RWPE1 (cell line): Measurements from ENCODE around the gene CDK19.

Experiments used
- CTCF ChIA-PET: fragments of 350-600 bp; sonication (Branson Sonifier 250); formaldehyde crosslinking; extraction: SDS; loops from one replicate; lab custom pipeline; 2021; lab: Yijun Ruan, JAX
- POLR2A ChIA-PET: fragments of 400-600 bp; formaldehyde crosslinking; extraction: SDS; loops from one replicate; lab custom pipeline; 2020; ENCODE audit warnings: antibody characterized with exemption; ENCODE audit not compliant: low non-redundant PET; lab: Yijun Ruan, JAX
- DNase-seq: peaks from one replicate; pipeline ENCODE4 v3.0.0; 2012; ENCODE audit warnings: low spot score
- H3K27ac ChIP-seq: fragments of 450-650 bp; 2 replicates; pipeline ENCODE4 v1.5.1; 2017
- TF ChIP-seq, protein P1 (sequence below): fragments of 450-650 bp; conservative IDR thresholded peaks from 2 replicates; pipeline ENCODE4 v1.5.1; 2017; ENCODE audit warnings: low read depth, mild to moderate bottlenecking

The CDK19 gene

DNA sequence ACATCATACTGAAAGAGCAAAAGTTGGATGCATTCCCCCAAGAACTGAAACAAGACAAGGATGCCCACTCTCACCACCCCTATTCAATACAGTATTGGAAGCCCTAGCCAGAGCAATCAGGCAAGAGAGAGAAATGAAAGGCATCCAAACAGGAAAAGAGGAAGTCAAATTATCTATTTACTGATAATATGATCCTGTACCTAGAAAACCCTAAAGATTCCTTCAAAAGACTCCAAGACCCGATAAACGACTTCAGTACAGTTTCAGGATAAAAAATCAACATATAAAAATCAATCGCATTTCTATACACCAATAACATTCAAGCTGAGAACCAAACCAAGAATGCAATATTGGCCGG is 14.5 kb downstream of the CDK19 start:
- ChIA-PET POLR2A (no interaction called here), CTCF (interaction anchor here (0.7 kb wide), 2 partner anchors 64 to 272 kb away, joined by 3 read pairs; no protein-coding TSS in a partner anchor)
- H3K27ac ChIP-seq, result no peak overlapping the region
- no peak for DNase-seq
- TF ChIP-seq, protein P1, sequence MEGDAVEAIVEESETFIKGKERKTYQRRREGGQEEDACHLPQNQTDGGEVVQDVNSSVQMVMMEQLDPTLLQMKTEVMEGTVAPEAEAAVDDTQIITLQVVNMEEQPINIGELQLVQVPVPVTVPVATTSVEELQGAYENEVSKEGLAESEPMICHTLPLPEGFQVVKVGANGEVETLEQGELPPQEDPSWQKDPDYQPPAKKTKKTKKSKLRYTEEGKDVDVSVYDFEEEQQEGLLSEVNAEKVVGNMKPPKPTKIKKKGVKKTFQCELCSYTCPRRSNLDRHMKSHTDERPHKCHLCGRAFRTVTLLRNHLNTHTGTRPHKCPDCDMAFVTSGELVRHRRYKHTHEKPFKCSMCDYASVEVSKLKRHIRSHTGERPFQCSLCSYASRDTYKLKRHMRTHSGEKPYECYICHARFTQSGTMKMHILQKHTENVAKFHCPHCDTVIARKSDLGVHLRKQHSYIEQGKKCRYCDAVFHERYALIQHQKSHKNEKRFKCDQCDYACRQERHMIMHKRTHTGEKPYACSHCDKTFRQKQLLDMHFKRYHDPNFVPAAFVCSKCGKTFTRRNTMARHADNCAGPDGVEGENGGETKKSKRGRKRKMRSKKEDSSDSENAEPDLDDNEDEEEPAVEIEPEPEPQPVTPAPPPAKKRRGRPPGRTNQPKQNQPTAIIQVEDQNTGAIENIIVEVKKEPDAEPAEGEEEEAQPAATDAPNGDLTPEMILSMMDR, result no peak

DNA sequence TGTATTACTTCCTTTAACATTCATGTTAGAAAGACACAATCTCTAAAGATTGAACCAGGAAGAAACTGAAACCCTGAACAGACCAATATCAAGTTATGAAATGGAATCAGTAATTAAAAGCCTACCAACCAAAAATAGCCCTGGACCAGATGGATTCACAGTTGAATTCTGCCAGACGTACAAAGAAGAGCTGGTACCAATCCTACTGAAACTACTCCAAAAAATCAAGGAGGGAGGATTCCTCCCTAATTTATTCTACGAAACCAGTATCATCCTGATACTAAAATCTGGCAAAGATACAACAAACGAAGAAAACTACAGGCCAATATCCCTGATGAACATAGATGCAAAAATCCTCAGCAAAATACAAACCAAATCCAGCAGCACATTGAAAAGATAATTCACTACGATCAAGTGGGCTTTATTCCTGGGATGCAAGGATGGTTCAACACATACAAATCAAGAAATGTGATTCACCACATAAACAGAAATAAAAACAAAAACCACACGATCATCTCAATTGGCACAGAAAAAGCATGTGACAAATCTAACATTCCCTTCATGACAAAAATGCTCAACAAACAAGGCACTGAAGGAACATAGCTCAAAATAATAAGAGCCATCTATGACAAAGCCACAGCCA is 15.0 kb downstream of the CDK19 start:
- no peak overlapping the region for H3K27ac ChIP-seq
- ChIA-PET CTCF (no interaction called here), POLR2A (no interaction called here)
- DNase-seq, result no peak
- TF ChIP-seq, protein P1, result no peak

DNA sequence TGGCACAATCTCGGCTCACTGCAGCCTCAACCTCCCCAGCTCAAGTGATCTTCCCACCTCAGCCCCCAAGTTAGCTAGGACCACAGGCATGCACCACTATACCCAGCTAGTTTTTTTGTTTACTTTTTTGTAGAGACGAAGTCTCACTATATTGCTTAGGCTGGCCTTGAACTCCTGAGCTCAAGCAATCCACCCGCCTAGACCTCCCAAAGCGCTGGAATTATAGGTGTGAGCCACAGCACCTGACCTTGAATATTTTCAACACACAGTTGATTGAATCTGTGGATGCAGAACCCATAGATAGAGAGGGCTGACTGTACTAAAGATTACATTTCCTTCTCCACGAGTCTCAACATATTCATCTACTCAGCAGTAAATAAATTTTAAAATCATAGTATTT is 15.6 kb downstream of the CDK19 start:
- TF ChIP-seq, protein P1, result no peak
- no peak overlapping the region for H3K27ac ChIP-seq
- ChIA-PET POLR2A (no interaction called here), CTCF (no interaction called here)
- no peak for DNase-seq

DNA sequence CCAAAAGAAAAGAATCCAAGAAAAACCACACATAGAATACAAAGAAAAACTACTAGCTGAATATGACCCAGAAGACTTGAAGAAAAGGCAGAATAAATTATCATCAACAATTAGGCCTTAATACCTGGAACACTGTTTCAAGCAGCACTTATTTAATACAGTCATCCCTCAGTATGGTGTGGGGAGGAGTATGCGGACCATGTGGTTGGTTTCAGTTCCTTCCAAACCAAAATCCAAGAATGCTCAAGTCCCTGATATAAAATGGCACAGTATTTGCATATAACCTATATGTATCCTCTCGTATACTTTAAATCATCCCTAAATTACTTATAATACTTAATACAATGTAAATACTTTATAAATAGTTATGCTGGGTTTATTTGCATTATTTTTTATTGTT is 16.1 kb downstream of the CDK19 start:
- TF ChIP-seq, protein P1, result no peak

DNA sequence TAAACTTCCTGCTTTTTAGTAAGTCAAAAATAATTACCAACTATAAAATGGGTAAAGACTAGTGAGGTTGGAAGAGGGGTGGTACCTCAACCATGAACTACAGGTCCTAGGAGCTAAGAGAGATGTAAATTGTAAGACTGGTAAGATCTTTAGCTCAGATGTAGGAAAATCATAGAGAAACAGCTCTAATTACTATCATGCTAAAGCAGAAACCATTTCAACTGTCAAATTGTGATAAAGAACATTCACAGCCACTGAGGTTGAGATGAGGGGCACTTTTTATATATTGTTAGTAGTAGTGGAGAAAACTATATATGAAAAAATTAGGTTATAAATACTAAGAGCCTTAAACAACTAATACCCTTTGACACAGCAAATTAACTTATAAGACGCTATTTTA is 20.0 kb downstream of the CDK19 start:
- ChIA-PET CTCF (no interaction called here), POLR2A (interaction anchor here (0.6 kb wide), 1 partner anchor 33 kb away, joined by 3 read pairs; no protein-coding TSS in a partner anchor)
- no peak overlapping the region for H3K27ac ChIP-seq
- TF ChIP-seq, protein P1, result no peak
- DNase-seq, result no peak

More for the DNA sequence above, 16.1 kb downstream of the CDK19 start:
- no peak for DNase-seq
- POLR2A ChIA-PET, result no interaction called here
- CTCF ChIA-PET, result no interaction called here
- H3K27ac ChIP-seq, result no peak overlapping the region

DNA sequence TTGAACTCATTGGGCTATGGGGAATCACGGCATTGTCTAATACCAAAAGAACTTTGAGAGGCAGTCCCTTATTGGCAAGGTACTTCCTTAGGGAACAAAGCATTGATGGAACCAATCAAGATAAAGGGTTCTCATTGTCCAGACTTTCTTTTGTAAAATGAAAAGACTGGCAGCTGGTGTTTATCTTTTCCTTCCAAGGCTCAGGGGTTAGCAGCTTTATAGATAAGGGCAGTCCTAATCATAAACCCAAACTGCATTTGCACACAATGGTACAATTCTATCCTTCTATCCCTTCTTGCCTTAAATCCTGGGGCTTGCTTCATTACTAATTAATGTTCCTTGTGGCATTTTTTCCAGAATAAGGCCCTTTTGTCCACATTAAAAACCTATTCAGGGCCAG is 28.6 kb downstream of the CDK19 start:
- ChIA-PET CTCF (no interaction called here), POLR2A (no interaction called here)

More for the DNA sequence above, 28.6 kb downstream of the CDK19 start:
- no peak overlapping the region for H3K27ac ChIP-seq
- DNase-seq, result no peak
- TF ChIP-seq, protein P1, result no peak
